CD4-positive, alpha-beta memory T cell (primary cell): ENCODE data around the gene MAP2K7. TPM values are rescaled to one million over a fixed set of nuclear protein-coding genes. Genes with fewer than 3 reads are reported as not detected.
A peak's percentile ranks its signal among the peaks of the same experiment; 100 is the strongest.

Experiments
- CTCF ChIA-PET: fragments of 350-600 bp; sonication (Branson Sonifier 250); formaldehyde crosslinking; loops from one replicate; lab custom pipeline; 2021; ENCODE audit warnings: inconsistent platforms; ENCODE audit not compliant: partially characterized antibody; lab: Charles Lee
- POLR2A ChIA-PET: fragments of 350-600 bp; sonication (Branson Sonifier 250); formaldehyde crosslinking; loops from one replicate; lab custom pipeline; 2021; ENCODE audit not compliant: partially characterized antibody; lab: Charles Lee
- DNase-seq, 5 donors: peaks; one replicate each; pipeline versions ENCODE4 v3.0.0 to v3.0.0-alpha.2; 2020 to 2022; ENCODE audit warnings: mixed read lengths in 1 of 5
- H3K27ac ChIP-seq: one replicate; pipeline ENCODE4 v1.7.0; 2013; ENCODE audit warnings: low read depth, low read length
- H3K27me3 ChIP-seq: 2 replicates; pipeline ENCODE4 v1.7.0; 2013; ENCODE audit warnings: mild to moderate bottlenecking, low read length, moderate library complexity; ENCODE audit not compliant: insufficient read depth
- H3K36me3 ChIP-seq: 2 replicates; pipeline ENCODE4 v1.7.0; 2013; ENCODE audit warnings: mild to moderate bottlenecking, low read length, moderate library complexity; ENCODE audit not compliant: insufficient read depth
- H3K4me1 ChIP-seq: 2 replicates; pipeline ENCODE4 v1.7.0; 2013; ENCODE audit warnings: mild to moderate bottlenecking, low read length, moderate library complexity; ENCODE audit not compliant: insufficient read depth
- H3K4me3 ChIP-seq, 2 donors: one replicate each; pipeline ENCODE4 v1.7.0; 2013; ENCODE audit warnings: low read length in 2 of 2, mild to moderate bottlenecking in 1 of 2
- H3K9me3 ChIP-seq, 2 donors: one replicate each; pipeline ENCODE4 v1.7.0; 2013; ENCODE audit warnings: low read length in 2 of 2, control low read depth in 1 of 2; ENCODE audit not compliant: control insufficient read depth in 1 of 2
- H3K27ac Mint-ChIP-seq, 7 donors: one replicate each; pipeline ENCODE4 v1.8.0; 2020 to 2021; ENCODE audit warnings: mixed read lengths in 7 of 7, mild to moderate bottlenecking in 6 of 7, inconsistent platforms in 3 of 7, moderate library complexity in 3 of 7
- H3K27me3 Mint-ChIP-seq, 2 donors: one replicate each; pipeline ENCODE4 v1.8.0; 2020 to 2021; ENCODE audit warnings: mixed read lengths in 2 of 2
- H3K36me3 Mint-ChIP-seq, 2 donors: one replicate each; pipeline ENCODE4 v1.8.0; 2020 to 2021; ENCODE audit warnings: mixed read lengths in 2 of 2, inconsistent platforms in 1 of 2, mild to moderate bottlenecking in 1 of 2
- H3K4me1 Mint-ChIP-seq, 4 donors: one replicate each; pipeline ENCODE4 v1.8.0; 2020 to 2021; ENCODE audit warnings: mixed read lengths in 4 of 4, mild to moderate bottlenecking in 1 of 4
- H3K4me3 Mint-ChIP-seq, 8 donors: one replicate each; pipeline ENCODE4 v1.8.0; 2020 to 2021; ENCODE audit warnings: mixed read lengths in 8 of 8, mild to moderate bottlenecking in 7 of 8, moderate library complexity in 6 of 8, inconsistent platforms in 3 of 8
- H3K9me3 Mint-ChIP-seq, 8 donors: one replicate each; pipeline ENCODE4 v1.8.0; 2020 to 2021; ENCODE audit warnings: mixed read lengths in 8 of 8, mild to moderate bottlenecking in 5 of 8, inconsistent platforms in 3 of 8, moderate library complexity in 1 of 8
- intact Hi-C: fragments of 100-400 bp; cut with micrococcal nuclease; formaldehyde crosslinking; loops from one replicate; pipeline ENCODE4 v1.15.1; 2023
- polyA plus RNA-seq, 2 donors: library from polyadenylated mRNA; unstranded; fragments of 300-500 nt; fragmentation: Illumina TruSeq; gene quantifications; one replicate each; pipeline ENCODE4 v1.2.3, GENCODE V29; 2021
- total RNA-seq, 2 experiments: library from RNA; stranded (reverse); gene quantifications; one replicate each; pipeline ENCODE4 v1.2.3, GENCODE V29; 2021

MAP2K7 gene
- total and polyA plus RNA-seq, 4 experiments from 2014 or later, result 0.57 to 62.5 (median 31.1) TPM

DNA sequence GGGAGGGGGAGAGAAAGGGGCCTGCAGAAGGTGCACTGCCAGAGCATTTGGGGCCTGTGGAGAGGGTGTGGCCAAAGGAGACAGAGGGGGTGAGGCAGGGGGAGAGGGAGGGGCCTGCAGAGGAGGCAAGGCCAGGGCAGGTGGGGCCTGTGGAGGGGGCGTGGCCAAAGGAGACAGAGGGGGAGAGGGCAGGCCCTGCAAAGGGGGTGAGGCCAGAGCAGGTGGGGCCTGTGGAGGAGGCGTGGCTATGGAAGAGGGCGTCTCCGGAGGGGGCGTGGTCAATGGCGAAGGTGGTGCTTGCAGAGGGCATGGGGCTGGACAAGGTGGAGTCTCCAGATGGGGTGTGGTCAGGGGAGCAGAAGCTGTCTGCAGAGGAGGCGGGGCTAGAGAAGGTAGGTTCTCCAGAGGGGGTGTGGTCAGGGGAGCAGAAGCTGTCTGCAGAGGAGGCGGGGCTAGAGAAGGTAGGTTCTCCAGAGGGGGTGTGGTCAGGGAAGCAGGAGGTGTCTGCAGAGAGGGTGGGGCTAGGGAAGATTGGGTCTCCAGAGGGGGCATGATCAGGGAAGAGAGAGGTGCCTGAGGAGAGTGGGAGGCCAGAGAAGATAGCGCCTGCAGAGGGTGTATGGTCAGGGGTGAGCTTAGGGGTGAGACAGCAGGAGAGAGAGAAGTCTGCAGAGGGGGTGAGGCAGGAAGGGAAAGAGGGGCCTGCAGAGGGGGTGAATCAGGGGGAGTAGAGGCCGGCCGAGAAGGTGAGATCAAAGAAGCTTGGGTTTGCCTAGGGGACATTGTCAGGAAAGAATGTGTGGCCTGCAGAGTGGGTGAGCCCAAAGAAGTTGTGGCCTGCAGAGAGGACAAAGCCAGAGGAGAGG lies 32.9 kb upstream of the MAP2K7 start:
- H3K9me3 Mint-ChIP-seq, result no peaks in the 10 kb centered on the region
- intact Hi-C loops, result no loop called here
- H3K4me3 ChIP-seq, result no peak overlapping the region
- H3K27me3 Mint-ChIP-seq, result peaks cover 5 to 17% of the 10 kb centered on the region in 2 donors
- H3K36me3 ChIP-seq, result no peaks in the 10 kb centered on the region
- H3K27ac ChIP-seq, result no peak overlapping the region
- H3K9me3 ChIP-seq, result no peaks in the 10 kb centered on the region
- peaks cover 39% of the 10 kb centered on the region for H3K4me1 ChIP-seq
- POLR2A ChIA-PET, result interaction anchor here (0.7 to 1.7 kb wide), 2 partner anchors 9 to 36 kb away, joined by 4 to 5 read pairs; no protein-coding TSS in a partner anchor
- peak in 4 of 5 donors; percentile 30 to 81 (median 58) for DNase-seq
- H3K4me3 Mint-ChIP-seq, result peak overlapping the region; percentile 48 to 81 (median 73)
- peaks cover 14 to 47% (median 25%) of the 10 kb centered on the region in 4 donors for H3K4me1 Mint-ChIP-seq
- no peaks in the 10 kb centered on the region for H3K36me3 Mint-ChIP-seq
- peaks cover 4% of the 10 kb centered on the region for H3K27me3 ChIP-seq
- CTCF ChIA-PET, result interaction anchor here (0.5 to 1.0 kb wide), 3 partner anchors 9 to 448 kb away, joined by 3 read pairs; no protein-coding TSS in a partner anchor
- H3K27ac Mint-ChIP-seq, result peak overlapping the region in 5 of 7 donors; percentile 35 to 91 (median 85)

DNA sequence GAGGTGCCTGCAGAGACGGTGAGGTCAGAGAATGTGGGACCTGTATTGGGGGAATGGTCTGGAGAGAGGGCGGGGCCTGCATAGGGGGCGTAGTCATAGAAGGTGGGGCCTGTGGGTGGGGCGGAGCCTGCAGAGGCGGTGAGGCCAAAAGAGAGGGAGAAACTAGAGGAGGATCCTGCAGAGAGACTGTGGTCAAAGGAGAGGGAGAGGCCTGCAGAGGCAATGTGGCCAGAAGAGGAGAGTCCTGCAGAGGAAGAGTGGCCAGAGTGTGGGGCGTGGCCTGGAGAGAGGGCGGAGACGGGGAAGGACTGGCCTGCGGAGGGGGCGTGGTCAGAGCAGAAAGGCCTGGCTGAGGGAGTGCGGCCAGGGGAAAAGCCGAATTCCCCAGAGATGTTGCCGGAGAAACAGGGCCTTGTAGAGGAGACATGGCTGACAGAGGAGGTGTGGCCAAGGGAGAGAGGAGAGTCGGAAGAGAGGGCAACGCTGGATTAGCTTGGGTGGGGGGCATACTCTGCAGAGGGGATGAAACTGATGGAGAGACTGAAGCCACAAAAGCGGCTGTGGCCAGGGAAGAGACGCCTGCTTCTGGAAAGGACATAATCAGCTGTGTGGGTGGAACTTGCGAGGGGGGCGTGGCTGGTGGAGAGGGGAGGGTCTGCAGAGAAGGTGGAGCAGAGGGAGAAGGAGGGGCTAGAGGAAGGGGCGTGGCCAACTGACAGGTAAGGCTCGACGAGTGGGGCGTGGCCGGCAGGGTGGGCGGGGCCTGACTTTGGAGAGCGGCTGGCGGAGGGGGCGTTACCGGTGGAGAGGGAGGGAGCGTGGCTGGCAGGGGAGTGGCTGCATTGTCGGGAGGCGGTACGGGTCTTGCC lies 32.0 kb upstream of the MAP2K7 start:
- intact Hi-C loops, result loop anchor here (1.0 kb wide), 1 partner anchor 9 kb away; no protein-coding TSS in a partner anchor
- no peaks in the 10 kb centered on the region for H3K9me3 Mint-ChIP-seq
- no peaks in the 10 kb centered on the region for H3K9me3 ChIP-seq
- peaks cover 4% of the 10 kb centered on the region for H3K27me3 ChIP-seq
- H3K27ac ChIP-seq, result no peak overlapping the region
- H3K27ac Mint-ChIP-seq, result peak overlapping the region in 6 of 7 donors; percentile 57 to 89 (median 80)
- peaks cover 39% of the 10 kb centered on the region for H3K4me1 ChIP-seq
- no peaks in the 10 kb centered on the region for H3K36me3 Mint-ChIP-seq
- POLR2A ChIA-PET, result interaction anchor here (0.7 to 1.7 kb wide), 2 partner anchors 10 to 48 kb away, joined by 3 to 4 read pairs; partner anchors contain the start of gene SNAPC2
- H3K36me3 ChIP-seq, result no peaks in the 10 kb centered on the region
- H3K4me1 Mint-ChIP-seq, result peaks cover 14 to 47% (median 26%) of the 10 kb centered on the region in 4 donors
- H3K4me3 ChIP-seq, result no peak overlapping the region
- peaks cover 5 to 17% of the 10 kb centered on the region in 2 donors for H3K27me3 Mint-ChIP-seq
- H3K4me3 Mint-ChIP-seq, result peak overlapping the region; percentile 46 to 81 (median 58)
- CTCF ChIA-PET, result interaction anchor here (1.0 kb wide), 2 partner anchors 10 to 19 kb away, joined by 3 read pairs; no protein-coding TSS in a partner anchor
- peak; percentile 73 to 95 (median 82) for DNase-seq

GRCh38 chr19:7872306-7873204 lies 31.1 kb upstream of the MAP2K7 start:
- no peaks in the 10 kb centered on the region for H3K9me3 ChIP-seq
- intact Hi-C loops, result loop anchor here (1.0 kb wide), 1 partner anchor 10 kb away; no protein-coding TSS in a partner anchor
- H3K4me3 ChIP-seq, result no peak overlapping the region
- ChIA-PET POLR2A (interaction anchor here (0.7 to 1.7 kb wide), 2 partner anchors 11 to 47 kb away, joined by 3 to 4 read pairs; partner anchors contain the start of gene SNAPC2), CTCF (no interaction called here)
- H3K36me3 ChIP-seq, result no peaks in the 10 kb centered on the region
- peaks cover 5 to 19% of the 10 kb centered on the region in 2 donors for H3K27me3 Mint-ChIP-seq
- no peak overlapping the region for H3K27ac ChIP-seq
- no peaks in the 10 kb centered on the region for H3K9me3 Mint-ChIP-seq
- H3K4me1 ChIP-seq, result peaks cover 39% of the 10 kb centered on the region
- peak overlapping the region in 1 of 7 donors; percentile 79 for H3K27ac Mint-ChIP-seq
- peaks cover 4% of the 10 kb centered on the region for H3K27me3 ChIP-seq
- no peaks in the 10 kb centered on the region for H3K36me3 Mint-ChIP-seq
- DNase-seq, result no peak
- H3K4me3 Mint-ChIP-seq, result peak overlapping the region in 3 of 8 donors; percentile 53 to 81 (median 69)
- peaks cover 14 to 43% (median 26%) of the 10 kb centered on the region in 4 donors for H3K4me1 Mint-ChIP-seq

DNA sequence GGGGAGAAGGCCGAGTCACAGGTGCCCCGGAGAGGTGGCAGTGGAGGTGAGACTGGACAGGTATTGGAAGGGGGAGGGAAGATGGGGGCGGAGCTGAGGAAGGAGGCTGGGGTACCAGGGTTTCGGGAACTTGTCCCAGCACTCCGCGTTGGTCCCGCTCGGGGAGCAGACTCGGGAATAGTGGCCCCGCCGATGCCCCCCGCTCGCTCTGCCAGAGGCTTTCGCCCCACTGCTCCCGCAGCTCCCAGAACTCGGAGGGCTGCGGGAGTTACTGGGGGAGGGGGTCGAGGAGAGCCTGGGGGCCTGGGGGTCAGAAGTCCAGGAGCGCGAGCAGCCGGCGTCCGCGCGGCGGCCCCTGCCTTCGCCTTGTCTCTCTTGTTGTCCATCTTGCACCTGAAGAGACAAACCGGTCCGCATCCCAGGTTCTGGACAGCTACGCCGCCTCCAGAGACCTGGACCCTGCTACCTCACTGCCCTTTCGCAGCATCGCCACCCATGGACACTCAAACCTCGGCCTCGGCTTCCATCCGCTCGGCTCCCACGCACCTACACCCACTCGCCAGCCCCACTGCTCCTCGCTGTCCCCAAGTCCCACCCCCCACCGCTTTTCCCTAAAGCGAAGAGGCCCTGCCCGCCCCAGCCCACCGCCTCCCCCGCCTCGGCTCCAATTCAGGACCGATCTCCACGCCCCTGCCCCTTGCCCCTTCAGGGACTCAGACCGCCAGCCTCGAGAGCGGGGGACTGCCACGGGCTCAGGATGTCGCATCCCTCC lies 30.2 kb upstream of the MAP2K7 start:
- peaks cover 5 to 19% of the 10 kb centered on the region in 2 donors for H3K27me3 Mint-ChIP-seq
- no peak overlapping the region for H3K27ac ChIP-seq
- H3K9me3 ChIP-seq, result no peaks in the 10 kb centered on the region
- peaks cover 12 to 38% (median 25%) of the 10 kb centered on the region in 4 donors for H3K4me1 Mint-ChIP-seq
- no peaks in the 10 kb centered on the region for H3K9me3 Mint-ChIP-seq
- ChIA-PET POLR2A (no interaction called here), CTCF (no interaction called here)
- peak overlapping the region in 3 of 7 donors; percentile 30 to 55 (median 50) for H3K27ac Mint-ChIP-seq
- no peaks in the 10 kb centered on the region for H3K36me3 ChIP-seq
- H3K4me3 Mint-ChIP-seq, result peak overlapping the region; percentile 39 to 85 (median 73)
- H3K27me3 ChIP-seq, result peaks cover 4% of the 10 kb centered on the region
- intact Hi-C loops, result no loop called here
- no peak for DNase-seq
- no peaks in the 10 kb centered on the region for H3K36me3 Mint-ChIP-seq
- no peak overlapping the region for H3K4me3 ChIP-seq
- peaks cover 36% of the 10 kb centered on the region for H3K4me1 ChIP-seq

GRCh38 chr19:7874076-7874896 lies 29.4 kb upstream of the MAP2K7 start, which contains the start of gene PRR36:
Gene PRR36 (minus strand): TSS chr19:7874390. CDS start chr19:7873689, 701 bp downstream.
- Mint-ChIP-seq H3K36me3 (no peaks in the 10 kb centered on the region), H3K4me1 (peaks cover 12 to 34% (median 22%) of the 10 kb centered on the region in 4 donors), H3K4me3 (peak within 1 kb of the TSS; percentile 46 to 85 (median 73)), H3K27ac (peak within 1 kb of the TSS in 2 of 7 donors; percentile 50 to 55), H3K27me3 (peaks cover 5 to 19% of the 10 kb centered on the region in 2 donors), H3K9me3 (no peaks in the 10 kb centered on the region)
- Histone ChIP-seq H3K36me3 (no peaks in the 10 kb centered on the region), H3K9me3 (no peaks in the 10 kb centered on the region), H3K27me3 (peaks cover 4% of the 10 kb centered on the region), H3K4me3 (no peak within 1 kb of the TSS), H3K27ac (no peak within 1 kb of the TSS), H3K4me1 (peaks cover 30% of the 10 kb centered on the region)
- peak in 1 of 5 donors; percentile 16 for DNase-seq
- CTCF ChIA-PET, result no interaction called here
- intact Hi-C loops, result no loop called here
- POLR2A ChIA-PET, result interaction anchor here (0.5 kb wide), 1 partner anchor 535 kb away, joined by 3 read pairs; no protein-coding TSS in a partner anchor
